HL-60/S4 treated with phorbol 12-myristate 13-acetate at 8.2 ng/mL for 4 days and 3 days (cell line): ENCODE data around the gene S100A8.
"Not testable (repeated sequence)": the region's sequence is repeated elsewhere in the genome, so short reads cannot be mapped to it uniquely, and the experiment has no call there.

Experiments used
- in situ Hi-C: fragments of 300-500 bp; cut with MboI; formaldehyde crosslinking; loops from 2 replicates; pipeline ENCODE4 v1.15.0; 2022; ENCODE audit warnings: low sequenced_read_pairs

S100A8 gene

GRCh38 chr1:153390938-153391710, at the start of gene S100A8:
Gene S100A8 (minus strand): TSS chr1:153391073. CDS start chr1:153390535, 538 bp downstream.
- in situ Hi-C loops, result no loop called here

- in situ Hi-C loops, result no loop called here
Observed at GRCh38 chr1:153439273-153439672, 48.4 kb upstream of the S100A8 start.

- in situ Hi-C loops, result no loop called here
Observed at GRCh38 chr1:153438599-153438998, 47.7 kb upstream of the S100A8 start.

- in situ Hi-C loops, result no loop called here
Observed at GRCh38 chr1:153437236-153437635, 46.4 kb upstream of the S100A8 start.

GRCh38 chr1:153434746-153435455, 44.0 kb upstream of the S100A8 start:
- in situ Hi-C loops, result no loop called here

GRCh38 chr1:153432874-153433681, 42.2 kb upstream of the S100A8 start:
- in situ Hi-C loops, result no loop called here

- in situ Hi-C loops, result no loop called here
Observed at GRCh38 chr1:153431928-153432327, 41.1 kb upstream of the S100A8 start.

GRCh38 chr1:153431427-153431826, 40.6 kb upstream of the S100A8 start:
- in situ Hi-C loops, result no loop called here

- in situ Hi-C loops, result no loop called here
Observed at GRCh38 chr1:153431002-153431401, 40.1 kb upstream of the S100A8 start.

- in situ Hi-C loops, result no loop called here
Observed at GRCh38 chr1:153430561-153430960, 39.7 kb upstream of the S100A8 start.

- in situ Hi-C loops, result no loop called here
Observed at GRCh38 chr1:153430166-153430553, 39.3 kb upstream of the S100A8 start.

- in situ Hi-C loops, result no loop called here
Observed at GRCh38 chr1:153429266-153430165, 38.6 kb upstream of the S100A8 start.

- in situ Hi-C loops, result no loop called here
Observed at GRCh38 chr1:153428791-153429190, 37.9 kb upstream of the S100A8 start.

- in situ Hi-C loops, result no loop called here
Observed at GRCh38 chr1:153428073-153428638, 37.3 kb upstream of the S100A8 start.

GRCh38 chr1:153426809-153427208, 35.9 kb upstream of the S100A8 start:
- in situ Hi-C loops, result no loop called here

- in situ Hi-C loops, result no loop called here
Observed at GRCh38 chr1:153422450-153423068, 31.7 kb upstream of the S100A8 start.

- in situ Hi-C loops, result no loop called here
Observed at GRCh38 chr1:153420306-153420705, 29.4 kb upstream of the S100A8 start.

- in situ Hi-C loops, result not testable (repeated sequence)
Observed at GRCh38 chr1:153419436-153419793, 28.5 kb upstream of the S100A8 start.

- in situ Hi-C loops, result not testable (repeated sequence)
Observed at GRCh38 chr1:153418758-153419435, 28.0 kb upstream of the S100A8 start.
